DMS79 treated with DMSO at 0.1 percent for 48 hours (cell line): Measurements from ENCODE around the gene NUPR1.
"Not testable (repeated sequence)": the region's sequence is repeated elsewhere in the genome, so short reads cannot be mapped to it uniquely, and the experiment has no call there.

Source experiments
- DNase-seq: peaks from one replicate; lab custom pipeline; 2025; lab: John Stamatoyannopoulos, UW

NUPR1 gene, protein sequence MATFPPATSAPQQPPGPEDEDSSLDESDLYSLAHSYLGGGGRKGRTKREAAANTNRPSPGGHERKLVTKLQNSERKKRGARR

DNA sequence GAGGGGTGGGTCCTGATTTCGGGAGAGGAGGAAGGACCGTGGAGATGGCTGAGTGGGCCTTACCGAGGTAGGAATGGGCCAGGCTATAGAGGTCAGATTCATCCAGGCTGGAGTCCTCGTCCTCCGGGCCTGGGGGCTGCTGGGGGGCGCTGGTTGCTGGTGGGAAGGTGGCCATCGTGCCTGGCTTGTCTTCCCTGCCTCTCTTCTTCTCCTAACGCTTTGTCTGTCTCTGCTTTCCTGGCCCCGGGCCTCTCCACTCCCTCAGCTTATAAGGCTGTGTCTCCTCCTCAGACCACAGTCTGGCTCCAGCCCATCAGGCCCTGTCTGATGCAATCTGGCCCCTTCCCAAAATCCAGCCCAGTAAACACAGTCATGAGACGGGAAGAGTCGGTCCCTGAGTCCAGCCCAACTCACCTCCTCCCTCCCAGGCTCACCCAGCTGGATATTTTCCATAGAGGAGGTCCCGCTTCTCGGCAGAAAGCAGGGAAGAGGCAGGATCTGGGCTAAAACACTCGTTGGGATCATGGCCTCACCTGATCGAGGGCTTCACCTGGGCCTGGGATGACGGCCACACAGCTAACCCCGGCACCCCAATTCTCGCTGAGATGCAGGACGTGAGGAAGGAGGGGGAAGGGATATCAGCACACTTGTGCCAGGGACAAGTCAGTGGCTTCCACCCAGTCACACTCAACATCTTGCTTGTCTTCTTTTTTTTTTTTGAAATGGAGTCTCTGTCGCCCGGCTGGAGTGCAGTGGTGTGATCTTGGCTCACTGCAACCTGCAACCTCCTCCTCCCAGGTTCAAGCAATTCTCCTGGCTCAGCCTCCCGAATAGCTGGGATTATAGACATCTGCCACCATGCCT lies at the start of gene NUPR1:
TSS of gene NUPR1 (minus strand) at position 242 of the 864 bp plus-strand sequence. CDS start at position 175, 67 bp downstream.
- DNase-seq, result no peak

DNA sequence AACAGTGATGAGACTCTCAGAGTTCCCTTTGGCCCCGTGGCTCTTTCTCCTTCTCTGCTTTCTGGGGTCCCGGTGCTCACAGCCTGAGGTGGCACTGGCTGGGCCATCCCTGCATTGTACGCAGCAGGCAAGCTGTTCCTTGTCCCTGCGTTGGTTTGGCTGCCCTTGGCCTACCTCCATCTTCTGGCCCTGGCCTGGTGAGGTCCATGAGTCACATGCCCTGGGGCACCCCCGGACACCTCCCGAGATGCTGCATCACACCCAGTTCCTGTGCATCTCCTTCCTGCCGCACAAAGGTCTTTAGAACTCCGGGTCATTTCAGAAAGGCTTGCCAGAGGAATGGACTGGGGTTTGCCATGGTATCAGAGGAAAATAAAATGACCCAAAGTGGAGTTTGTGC lies 48.6 kb upstream of the NUPR1 start:
- no peak for DNase-seq

GRCh38 chr16:28586466-28586865 lies 47.7 kb upstream of the NUPR1 start:
- no peak for DNase-seq

DNA sequence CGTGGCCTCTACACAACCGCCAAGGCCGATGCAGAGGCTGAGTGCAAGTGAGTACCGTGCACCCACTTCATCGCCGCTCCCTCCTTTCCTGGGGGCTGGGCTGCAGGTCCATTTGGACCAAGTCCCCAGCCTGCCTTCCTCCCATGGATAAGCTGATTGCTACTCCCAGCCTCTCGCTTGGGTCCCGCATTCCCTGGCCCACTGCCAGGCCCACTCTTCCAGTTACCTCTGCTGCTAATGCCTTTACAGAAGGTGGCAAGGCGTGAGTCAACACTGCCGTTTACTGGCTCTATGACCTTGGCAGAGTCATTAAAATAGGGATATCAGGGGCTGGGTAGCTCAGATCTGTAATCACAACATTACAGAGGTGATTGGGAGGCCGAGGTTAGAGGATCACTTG lies 46.9 kb upstream of the NUPR1 start:
- no peak for DNase-seq

GRCh38 chr16:28580726-28581315 lies 42.0 kb upstream of the NUPR1 start:
- no peak for DNase-seq

GRCh38 chr16:28575446-28576109 lies 36.8 kb upstream of the NUPR1 start:
- no peak for DNase-seq

DNA sequence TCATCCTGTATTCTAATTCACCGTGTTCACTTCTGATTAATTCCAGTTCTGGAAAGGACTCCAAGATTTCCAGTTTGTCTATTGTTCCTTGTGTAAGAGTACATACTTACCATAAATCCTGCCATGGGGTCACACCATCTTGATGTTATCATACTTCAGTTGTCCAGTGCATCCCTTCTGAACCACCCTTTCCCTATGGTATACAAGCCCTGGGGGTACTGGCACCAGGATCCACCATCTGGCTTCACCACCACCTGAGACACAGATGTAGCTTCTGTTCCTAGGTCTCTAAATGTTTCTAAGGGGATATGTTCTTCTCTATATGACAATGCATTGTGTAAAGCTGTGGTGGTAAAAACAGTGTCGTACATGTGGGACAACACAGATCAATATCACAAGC lies 36.2 kb upstream of the NUPR1 start:
- DNase-seq, result no peak

DNA sequence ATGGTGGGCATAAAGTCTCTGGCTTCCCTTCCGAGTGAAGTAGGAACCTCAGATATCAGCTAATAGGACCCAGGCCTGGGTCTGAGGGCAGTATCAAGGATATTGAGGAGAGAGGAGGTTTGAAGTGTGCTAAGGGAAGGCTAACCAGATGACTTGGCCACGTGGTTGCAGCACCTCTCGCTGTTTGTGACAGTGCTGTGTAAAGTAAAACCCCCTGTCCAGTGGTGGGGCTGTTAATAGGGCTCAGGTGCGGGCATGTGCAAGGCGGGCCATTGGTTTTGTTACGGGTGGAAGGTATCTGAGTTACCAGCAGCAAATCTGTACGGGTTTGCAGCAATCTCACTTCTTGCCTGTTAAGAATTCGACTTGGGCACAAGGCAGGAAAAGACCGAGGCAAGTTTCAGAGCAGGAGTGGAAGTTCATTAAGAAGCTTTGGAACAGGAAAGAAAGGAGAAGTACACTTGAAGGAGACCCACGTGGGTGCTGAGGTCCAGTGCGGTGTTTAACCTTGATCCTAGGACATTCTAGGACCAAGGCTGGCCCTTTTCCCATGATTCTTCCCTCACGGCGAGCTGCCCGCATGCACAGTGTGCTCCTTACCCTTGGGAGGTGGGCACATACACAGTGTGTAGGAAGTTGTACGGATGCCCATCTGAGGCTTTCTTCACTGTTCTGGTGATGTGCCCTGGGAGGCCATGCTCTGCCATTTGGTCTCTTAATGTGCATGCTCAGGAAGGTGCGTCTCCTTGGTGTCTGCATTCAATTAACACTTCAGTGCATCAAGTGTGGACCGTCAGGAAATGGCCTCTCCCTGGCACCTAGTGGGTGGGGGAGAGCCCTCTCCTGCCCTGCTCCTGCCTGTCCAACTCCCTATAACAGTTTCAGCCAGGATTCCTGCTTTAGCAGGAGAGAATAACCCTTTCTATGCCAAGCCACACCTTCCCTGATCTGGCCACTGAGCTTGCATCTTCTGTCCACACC lies 35.3 kb upstream of the NUPR1 start:
- no peak for DNase-seq

- DNase-seq, result no peak
Measured at GRCh38 chr16:28572696-28573510, 34.1 kb upstream of the NUPR1 start.

DNA sequence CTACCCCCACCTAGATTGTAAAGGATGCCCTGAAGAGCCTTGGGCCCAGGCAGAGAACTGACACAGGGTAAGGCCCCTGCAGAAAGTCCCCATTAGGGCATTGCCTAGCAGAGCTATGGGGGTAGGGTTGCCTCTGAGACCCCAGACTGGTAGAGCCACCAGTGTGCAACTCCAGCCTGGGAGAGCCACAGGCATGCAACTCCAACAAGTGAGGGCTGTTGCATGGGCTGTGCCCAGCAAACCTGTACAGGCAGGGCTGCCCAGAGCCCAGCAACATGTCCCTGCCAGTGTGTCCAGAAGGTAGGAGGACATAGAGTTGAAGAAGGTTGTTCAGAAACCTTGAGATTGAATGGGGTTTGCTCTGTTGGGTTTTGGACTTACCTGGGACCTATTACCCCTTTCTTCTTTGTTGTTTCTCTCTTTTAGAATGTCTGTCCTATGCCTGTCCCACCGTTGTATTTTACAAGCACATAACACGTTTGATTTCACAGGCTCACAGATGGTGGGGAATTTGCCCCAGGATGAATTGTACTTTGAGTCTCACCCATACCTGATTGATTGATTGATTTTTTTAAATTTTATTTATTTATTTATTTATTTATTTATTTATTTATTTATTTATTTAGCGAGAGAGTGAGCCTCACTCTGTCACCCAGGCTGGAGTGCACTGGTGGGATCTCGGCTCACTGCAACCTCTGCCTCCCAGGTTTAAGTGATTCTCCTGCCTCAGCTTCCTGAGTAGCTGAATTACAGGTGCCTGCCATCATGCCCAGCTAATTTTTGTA lies 31.4 kb upstream of the NUPR1 start:
- no peak for DNase-seq

DNA sequence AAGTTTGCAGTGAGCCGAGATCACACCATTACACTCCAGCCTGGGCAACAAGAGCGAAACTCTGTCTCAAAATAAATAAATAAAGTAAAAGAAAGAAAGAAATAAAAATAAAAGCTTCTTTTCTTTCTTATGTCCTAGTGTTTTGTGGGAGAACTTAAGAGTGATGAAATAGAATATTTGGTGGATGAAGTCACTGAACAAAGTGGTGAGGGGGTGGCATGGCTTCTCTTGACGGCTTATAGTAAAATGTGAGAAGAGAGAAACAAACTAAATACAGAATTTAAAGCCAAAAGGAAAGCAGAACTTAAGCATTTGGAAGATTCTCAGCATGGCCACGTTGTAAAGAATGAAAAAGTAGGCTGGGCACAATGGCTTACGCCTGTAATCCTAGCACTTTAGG lies 30.2 kb upstream of the NUPR1 start:
- DNase-seq, result no peak

DNA sequence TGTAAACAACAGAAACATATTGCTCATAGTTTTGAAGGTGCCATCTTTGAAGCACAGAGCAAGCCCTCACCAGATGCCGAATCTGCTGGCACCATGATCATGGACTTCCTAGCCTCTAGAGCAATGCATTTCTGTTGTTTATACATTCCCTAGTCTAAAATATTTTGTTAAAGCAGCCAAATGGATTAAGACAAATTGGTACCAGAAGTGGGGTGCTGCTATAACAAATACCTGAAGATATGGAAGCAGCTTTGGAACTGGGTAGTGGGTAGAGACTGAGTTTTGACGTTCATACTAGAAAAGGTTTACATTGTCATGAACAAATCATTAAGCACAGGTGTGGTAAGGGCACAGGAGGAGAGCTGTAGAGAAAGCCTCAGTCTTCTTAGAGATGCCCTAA lies 28.5 kb upstream of the NUPR1 start:
- no peak for DNase-seq

- not testable (repeated sequence) for DNase-seq
Measured at GRCh38 chr16:28566233-28566925, 27.6 kb upstream of the NUPR1 start.

GRCh38 chr16:28563218-28563617 lies 24.4 kb upstream of the NUPR1 start:
- no peak for DNase-seq

- no peak for DNase-seq
Measured at GRCh38 chr16:28562199-28562598, 23.4 kb upstream of the NUPR1 start.

DNA sequence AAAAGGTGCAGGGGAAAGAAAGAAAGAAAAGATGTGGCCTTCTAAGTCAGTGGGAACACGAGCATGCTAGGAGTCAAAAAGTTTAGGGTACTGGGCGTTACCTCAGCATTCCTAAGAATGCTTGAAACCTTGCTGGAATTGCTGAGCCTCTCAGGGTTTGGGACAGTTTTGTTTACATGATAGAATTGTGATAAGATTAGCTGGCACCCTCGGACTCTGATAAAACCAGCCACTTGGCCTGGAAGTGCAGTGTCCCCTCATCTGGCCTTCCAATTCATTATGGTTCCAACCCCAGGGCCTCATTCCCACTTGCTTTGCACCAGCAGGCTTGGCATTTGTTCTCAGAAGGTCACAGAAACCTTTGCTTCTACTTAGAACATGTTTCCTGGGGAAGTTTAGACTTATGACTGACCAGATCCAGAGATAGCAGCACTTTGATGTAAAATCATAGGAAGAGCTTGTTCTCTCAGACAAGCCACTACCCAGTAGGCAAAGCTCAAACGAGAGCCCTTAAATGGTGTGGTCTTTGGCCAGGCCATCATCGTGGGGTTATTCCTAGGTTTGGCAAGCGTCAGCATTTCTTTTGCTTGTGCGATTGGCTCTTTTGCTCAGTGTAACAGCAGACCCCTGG lies 22.9 kb upstream of the NUPR1 start:
- no peak for DNase-seq

DNA sequence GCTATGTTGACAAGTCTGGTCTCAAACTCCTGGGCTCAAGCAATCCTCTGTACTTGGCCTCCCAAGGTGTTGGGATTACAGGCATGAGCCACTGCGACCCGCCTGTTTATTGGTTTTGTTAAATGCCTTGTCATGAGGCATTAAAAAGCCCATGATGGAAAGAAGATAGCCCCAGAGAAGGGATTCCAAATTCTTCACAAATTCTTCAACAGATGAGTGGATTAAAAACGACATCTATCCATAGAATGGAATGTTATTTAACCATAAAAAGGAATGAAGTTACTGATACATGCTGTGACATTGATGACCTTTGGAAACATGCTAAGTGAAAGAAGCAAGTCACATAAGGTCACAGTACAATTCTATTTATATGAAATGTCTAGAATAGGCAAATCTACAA lies 19.7 kb upstream of the NUPR1 start:
- no peak for DNase-seq

DNA sequence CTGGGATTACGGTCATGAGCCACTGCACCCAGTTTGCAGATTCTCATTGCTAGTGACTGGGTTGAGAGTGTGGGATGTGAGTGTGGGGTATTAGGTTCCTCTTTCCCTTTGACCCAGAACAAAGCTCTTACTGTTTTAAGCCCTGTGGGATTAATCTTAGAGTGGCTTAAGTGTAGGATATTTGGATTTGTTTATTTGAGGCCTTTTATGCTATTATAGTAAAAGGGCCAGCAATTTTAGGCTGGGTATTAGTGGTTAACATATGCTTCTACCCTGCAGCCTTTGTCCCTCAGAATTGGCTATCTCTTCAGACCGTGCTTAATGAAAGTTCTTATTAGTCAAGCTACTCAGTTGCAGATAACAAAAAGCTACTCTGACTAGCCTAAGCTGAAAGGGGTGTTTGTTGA lies 18.1 kb upstream of the NUPR1 start:
- no peak for DNase-seq

- DNase-seq, result no peak
Measured at GRCh38 chr16:28555561-28555960, 16.8 kb upstream of the NUPR1 start.
